Measurements from ENCODE around the gene GALNT1.

DNA sequence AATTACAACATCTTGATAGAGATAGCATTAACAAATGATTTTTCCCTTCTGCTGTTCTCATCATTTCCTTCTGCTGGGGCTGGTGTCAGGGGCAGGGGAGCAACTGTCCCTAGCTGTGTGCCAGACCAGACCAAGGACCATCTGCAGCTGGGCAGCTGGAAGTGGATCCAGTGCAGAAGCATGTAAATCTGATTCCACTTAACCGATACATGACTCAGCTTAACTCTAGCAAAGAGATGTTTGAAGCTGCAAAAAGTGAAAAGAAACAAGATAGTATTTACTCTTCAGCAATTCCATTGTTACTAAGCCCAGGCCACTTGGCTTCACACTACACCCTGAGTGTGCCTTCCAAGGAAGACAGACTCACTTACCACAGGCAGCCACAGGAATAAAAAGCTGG lies 151.1 kb downstream of the GALNT1 start:
- TF ChIP-seq, protein P1, sequence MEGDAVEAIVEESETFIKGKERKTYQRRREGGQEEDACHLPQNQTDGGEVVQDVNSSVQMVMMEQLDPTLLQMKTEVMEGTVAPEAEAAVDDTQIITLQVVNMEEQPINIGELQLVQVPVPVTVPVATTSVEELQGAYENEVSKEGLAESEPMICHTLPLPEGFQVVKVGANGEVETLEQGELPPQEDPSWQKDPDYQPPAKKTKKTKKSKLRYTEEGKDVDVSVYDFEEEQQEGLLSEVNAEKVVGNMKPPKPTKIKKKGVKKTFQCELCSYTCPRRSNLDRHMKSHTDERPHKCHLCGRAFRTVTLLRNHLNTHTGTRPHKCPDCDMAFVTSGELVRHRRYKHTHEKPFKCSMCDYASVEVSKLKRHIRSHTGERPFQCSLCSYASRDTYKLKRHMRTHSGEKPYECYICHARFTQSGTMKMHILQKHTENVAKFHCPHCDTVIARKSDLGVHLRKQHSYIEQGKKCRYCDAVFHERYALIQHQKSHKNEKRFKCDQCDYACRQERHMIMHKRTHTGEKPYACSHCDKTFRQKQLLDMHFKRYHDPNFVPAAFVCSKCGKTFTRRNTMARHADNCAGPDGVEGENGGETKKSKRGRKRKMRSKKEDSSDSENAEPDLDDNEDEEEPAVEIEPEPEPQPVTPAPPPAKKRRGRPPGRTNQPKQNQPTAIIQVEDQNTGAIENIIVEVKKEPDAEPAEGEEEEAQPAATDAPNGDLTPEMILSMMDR (IDR thresholded peaks at IDR 0.05), result no peak
- no peak for TF ChIP-seq POLR2AphosphoS5 (IDR thresholded peaks at IDR 0.05; ENCODE audit: insufficient read depth in 1 of 2, low read depth in 1 of 2)
- TF ChIP-seq POLR2A (IDR thresholded peaks at IDR 0.05), result no peak

Data from vagina (tissue), 2 donors.